ENCODE measurements around the gene MTERF4. TPM values are rescaled to one million over a fixed set of nuclear protein-coding genes. Genes with fewer than 3 reads are reported as not detected.

The MTERF4 gene
- 21.4 TPM for total RNA-seq (2013)
- polyA plus RNA-seq, result 10 to 100 TPM; 15.5 to 37.4 (median 17.8) TPM
- 5.1 and 11.5 TPM in 2 replicates for polyA minus RNA-seq
- total RNA-seq, result 3.4 to 19.0 (median 9.9) reads per million in 11 experiments

GRCh38 chr2:241102239-241102803 lies at the start of gene MTERF4:
MTERF4 (minus strand) TSS chr2:241102287; CDS start chr2:241102273, 14 bp downstream.
- Histone ChIP-seq H2AFZ (ENCODE audit: insufficient read depth, low read depth, low read length, poor library complexity, severe bottlenecking) (peak within 1 kb of the TSS; percentile 95), H3K4me2 (replicated peaks; ENCODE audit: extremely low read depth, low read length, poor library complexity, severe bottlenecking) (peak within 1 kb of the TSS; percentile 85), H3K27me3 (ENCODE audit: control insufficient read depth in 2 of 2, insufficient read depth in 2 of 2, low read length in 2 of 2) (no peaks in the 10 kb centered on the region), H3K4me3 (replicated peaks in 1 of 3; ENCODE audit: low read depth in 2 of 3, low read length in 3 of 3) (peak within 1 kb of the TSS; percentile 76 to 87 (median 84)), H3K79me2 (ENCODE audit: insufficient read depth, low read length) (peaks cover 42% of the 10 kb centered on the region), H3K9ac (ENCODE audit: insufficient read depth, low read length, poor library complexity, severe bottlenecking) (peak within 1 kb of the TSS; percentile 85), H3K9me3 (replicated peaks in 1 of 2; ENCODE audit: control insufficient read depth in 1 of 2, insufficient read depth in 1 of 2, low read length in 2 of 2) (no peaks in the 10 kb centered on the region), H3K36me3 (replicated peaks in 1 of 2; ENCODE audit: control insufficient read depth in 1 of 2, insufficient read depth in 2 of 2, low read length in 2 of 2) (peaks cover 24 to 29% of the 10 kb centered on the region in 2 donors), H3K27ac (ENCODE audit: low read depth in 1 of 2, low read length in 2 of 2) (peak within 1 kb of the TSS; percentile 25 to 82), H3K4me1 (ENCODE audit: control insufficient read depth in 1 of 2, insufficient read depth in 2 of 2, low read length in 2 of 2) (peaks cover 16 to 24% of the 10 kb centered on the region in 2 donors), H4K20me1 (ENCODE audit: insufficient read depth, low read length) (peaks cover 12% of the 10 kb centered on the region)
- TF ChIP-seq CTCF (IDR thresholded peaks at IDR 0.05), result no peak
- WGBS (ENCODE audit: insufficient coverage), result under 1% methylated on average over 53 of the region's 56 CpGs
- DNase-seq, result peak; percentile 67 to 73 (median 73)
- Mint-ChIP-seq H3K36me3 (peaks cover 22 to 23% of the 10 kb centered on the region in 2 donors), H3K4me3 (peak within 1 kb of the TSS; percentile 91 to 97), H3K4me1 (peaks cover 26% of the 10 kb centered on the region), H3K27ac (peak within 1 kb of the TSS; percentile 68 to 94 (median 88)), H3K27me3 (ENCODE audit: low read depth in 3 of 3) (peaks cover 0 to 6% (median 0%) of the 10 kb centered on the region in 3 donors), H3K9me3 (no peaks in the 10 kb centered on the region)
- intact Hi-C loops (cut with micrococcal nuclease), result no loop called here

GRCh38 chr2:241150660-241151530 lies 48.8 kb upstream of the MTERF4 start:
- Histone ChIP-seq H3K36me3 (replicated peaks in 1 of 2; ENCODE audit: control insufficient read depth in 1 of 2, insufficient read depth in 2 of 2, low read length in 2 of 2) (peaks cover 6 to 28% of the 10 kb centered on the region in 2 donors), H3K4me3 (replicated peaks in 1 of 3; ENCODE audit: low read depth in 2 of 3, low read length in 3 of 3) (peak overlapping the region; percentile 56 to 87 (median 83)), H3K27ac (ENCODE audit: low read depth in 1 of 2, low read length in 2 of 2) (peak overlapping the region in 1 of 2 donors; percentile 74), H2AFZ (ENCODE audit: insufficient read depth, low read depth, low read length, poor library complexity, severe bottlenecking) (peak overlapping the region; percentile 99), H3K9me3 (replicated peaks in 1 of 2; ENCODE audit: control insufficient read depth in 1 of 2, insufficient read depth in 1 of 2, low read length in 2 of 2) (no peaks in the 10 kb centered on the region), H3K4me1 (ENCODE audit: control insufficient read depth in 1 of 2, insufficient read depth in 2 of 2, low read length in 2 of 2) (peaks cover 12 to 27% of the 10 kb centered on the region in 2 donors), H3K9ac (ENCODE audit: insufficient read depth, low read length, poor library complexity, severe bottlenecking) (peak overlapping the region; percentile 80), H3K79me2 (ENCODE audit: insufficient read depth, low read length) (peaks cover 33% of the 10 kb centered on the region), H3K4me2 (replicated peaks; ENCODE audit: extremely low read depth, low read length, poor library complexity, severe bottlenecking) (peak overlapping the region; percentile 100), H3K27me3 (ENCODE audit: control insufficient read depth in 2 of 2, insufficient read depth in 2 of 2, low read length in 2 of 2) (no peaks in the 10 kb centered on the region), H4K20me1 (ENCODE audit: insufficient read depth, low read length) (peaks cover 23% of the 10 kb centered on the region)
- DNase-seq, result no peak
- no peak for TF ChIP-seq CTCF (IDR thresholded peaks at IDR 0.05)
- peaks cover 17 to 20% of the 10 kb centered on the region in 2 donors for H3K36me3 Mint-ChIP-seq
- H3K4me3 Mint-ChIP-seq, result peak overlapping the region; percentile 98 to 99
- H3K27ac Mint-ChIP-seq, result peak overlapping the region; percentile 2 to 92 (median 78)
- no peaks in the 10 kb centered on the region for H3K9me3 Mint-ChIP-seq
- intact Hi-C loops (cut with micrococcal nuclease), result loop anchor here (2.0 to 10.0 kb wide), 4 partner anchors 156 to 358 kb away; partner anchors contain the start of genes FARP2 (in 1 of the 2), HDLBP (in 1 of the 2), SEPTIN2 (in 1 of the 2) and SNED1 (in 1 of the 2)
- peaks cover 0 to 8% (median 2%) of the 10 kb centered on the region in 3 donors for H3K27me3 Mint-ChIP-seq (ENCODE audit: low read depth in 3 of 3)
- 17% methylated on average over 33 of the region's 37 CpGs for WGBS (ENCODE audit: insufficient coverage)
- peaks cover 24% of the 10 kb centered on the region for H3K4me1 Mint-ChIP-seq
